ENCODE measurements around the gene SPINT1.
"Not testable (repeated sequence)": the region's sequence is repeated elsewhere in the genome, so short reads cannot be mapped to it uniquely, and the experiment has no call there.

The SPINT1 gene

GRCh38 chr15:40861147-40861546 lies 17.3 kb downstream of the SPINT1 start:
- DNase-seq, result not testable (repeated sequence)

- no peak for DNase-seq
Measured at GRCh38 chr15:40863660-40864270, 19.9 kb downstream of the SPINT1 start.

- no peak for DNase-seq
Measured at GRCh38 chr15:40867199-40867598, 23.4 kb downstream of the SPINT1 start.

GRCh38 chr15:40869686-40870085 lies 25.8 kb downstream of the SPINT1 start:
- DNase-seq, result no peak

- DNase-seq, result no peak
Measured at GRCh38 chr15:40870716-40871115, 26.9 kb downstream of the SPINT1 start.

GRCh38 chr15:40871749-40872617 lies 28.1 kb downstream of the SPINT1 start:
- DNase-seq, result no peak

- no peak for DNase-seq
Measured at GRCh38 chr15:40872791-40873693, 29.2 kb downstream of the SPINT1 start.

- peak; percentile 41 to 48 for DNase-seq
Measured at GRCh38 chr15:40873694-40874561, 30.1 kb downstream of the SPINT1 start, which contains the start of gene RHOV. RHOV (minus strand) TSS chr15:40874234; CDS start chr15:40874139, 95 bp downstream.

- no peak for DNase-seq
Measured at GRCh38 chr15:40875991-40876730, 32.3 kb downstream of the SPINT1 start.

- no peak for DNase-seq
Measured at GRCh38 chr15:40877694-40878093, 33.8 kb downstream of the SPINT1 start.

- DNase-seq, result no peak
Measured at GRCh38 chr15:40878785-40879184, 34.9 kb downstream of the SPINT1 start.

- DNase-seq, result no peak
Measured at GRCh38 chr15:40879609-40880008, 35.8 kb downstream of the SPINT1 start.

- no peak for DNase-seq
Measured at GRCh38 chr15:40881351-40881750, 37.5 kb downstream of the SPINT1 start.

GRCh38 chr15:40886586-40886985 lies 42.7 kb downstream of the SPINT1 start:
- no peak for DNase-seq

GRCh38 chr15:40889112-40889511 lies 45.3 kb downstream of the SPINT1 start:
- DNase-seq, result no peak

- DNase-seq, result no peak
Measured at GRCh38 chr15:40891138-40891537, 47.3 kb downstream of the SPINT1 start.

GRCh38 chr15:40891810-40892446 lies 48.1 kb downstream of the SPINT1 start:
- DNase-seq, result no peak

- DNase-seq, result no peak
Measured at GRCh38 chr15:40892447-40893012, 48.7 kb downstream of the SPINT1 start.

GRCh38 chr15:40893019-40893670 lies 49.3 kb downstream of the SPINT1 start:
- no peak for DNase-seq

Data from stimulated activated CD4-positive, alpha-beta T cell treated with anti-CD3 and anti-CD28 coated beads, Interleukin-2, amount 100 ng/mL, for 48 hours (primary cell).